WI38 (cell line): ENCODE measurements around the gene NKX1-2.

ENCODE experiments used
- H3K4me3 ChIP-seq: 2 replicates; pipeline ENCODE4 v1.5.1; 2011; ENCODE audit warnings: low read depth, mild to moderate bottlenecking, control low read depth, low read length
- CTCF ChIP-seq: IDR thresholded peaks from 2 replicates; pipeline ENCODE4 v1.5.1; 2012; ENCODE audit warnings: low read depth, mild to moderate bottlenecking, control low read depth, low read length

The NKX1-2 gene

GRCh38 chr10:124450012-124450782 is at the start of gene NKX1-2:
Gene NKX1-2 (minus strand): TSS chr10:124450035. CDS start chr10:124449943, 92 bp downstream.
- TF ChIP-seq CTCF: no peak
- H3K4me3 ChIP-seq: no peak within 1 kb of the TSS

GRCh38 chr10:124498056-124498455 is 48.2 kb upstream of the NKX1-2 start:
- H3K4me3 ChIP-seq: no peak overlapping the region
- TF ChIP-seq CTCF: no peak

GRCh38 chr10:124497196-124497881 is 47.5 kb upstream of the NKX1-2 start:
- H3K4me3 ChIP-seq: no peak overlapping the region
- TF ChIP-seq CTCF: no peak

GRCh38 chr10:124496620-124497019 is 46.8 kb upstream of the NKX1-2 start:
- no peak overlapping the region for H3K4me3 ChIP-seq
- TF ChIP-seq CTCF: no peak

- no peak overlapping the region for H3K4me3 ChIP-seq
Observed at GRCh38 chr10:124496150-124496549, 46.3 kb upstream of the NKX1-2 start.

GRCh38 chr10:124495725-124496124 is 45.9 kb upstream of the NKX1-2 start:
- TF ChIP-seq CTCF: no peak
- H3K4me3 ChIP-seq: no peak overlapping the region

More at GRCh38 chr10:124496150-124496549, 46.3 kb upstream of the NKX1-2 start:
- TF ChIP-seq CTCF: no peak

- no peak overlapping the region for H3K4me3 ChIP-seq
- no peak for TF ChIP-seq CTCF
Observed at GRCh38 chr10:124495162-124495561, 45.3 kb upstream of the NKX1-2 start.
